ENCODE measurements around the gene TPCN2.

DNA sequence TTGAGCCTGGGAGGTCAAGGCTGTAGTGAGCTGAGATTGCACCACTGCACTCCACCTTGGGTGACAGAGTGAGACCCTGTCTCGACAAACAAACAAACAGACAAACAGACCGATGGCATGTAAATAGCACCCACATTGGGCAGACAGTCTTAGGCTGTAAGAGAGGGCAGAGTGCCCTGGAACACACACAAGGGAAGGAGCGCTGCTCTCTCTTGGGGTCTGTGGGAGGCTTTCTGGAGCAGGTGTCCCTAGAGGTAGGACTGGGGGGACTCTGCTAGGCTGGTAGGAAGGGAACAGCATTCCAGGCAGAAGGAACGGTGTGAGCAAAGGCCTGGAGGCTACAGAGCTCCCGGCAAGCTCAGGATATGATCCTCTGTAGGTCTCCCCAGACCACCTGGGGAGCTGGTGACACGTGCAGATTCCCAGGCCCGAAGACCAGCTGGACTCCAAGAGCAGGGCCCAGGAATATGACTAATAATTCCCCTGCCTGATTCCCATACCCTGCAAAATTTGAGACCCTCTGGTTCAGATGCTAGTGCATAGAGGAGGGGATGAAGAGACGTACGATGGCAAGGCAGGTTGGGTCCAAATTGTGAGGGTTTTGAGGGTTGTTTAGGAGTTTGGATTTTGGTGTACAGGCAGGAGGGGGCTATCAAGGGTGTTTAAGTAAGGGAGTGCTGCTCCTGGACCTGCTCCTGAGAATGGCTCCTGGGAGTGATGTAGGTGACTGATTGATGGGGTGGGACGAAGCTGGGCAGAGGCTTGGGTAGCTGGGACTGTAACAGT is 118.6 kb downstream of the TPCN2 start:
- TF ChIP-seq, protein P1, sequence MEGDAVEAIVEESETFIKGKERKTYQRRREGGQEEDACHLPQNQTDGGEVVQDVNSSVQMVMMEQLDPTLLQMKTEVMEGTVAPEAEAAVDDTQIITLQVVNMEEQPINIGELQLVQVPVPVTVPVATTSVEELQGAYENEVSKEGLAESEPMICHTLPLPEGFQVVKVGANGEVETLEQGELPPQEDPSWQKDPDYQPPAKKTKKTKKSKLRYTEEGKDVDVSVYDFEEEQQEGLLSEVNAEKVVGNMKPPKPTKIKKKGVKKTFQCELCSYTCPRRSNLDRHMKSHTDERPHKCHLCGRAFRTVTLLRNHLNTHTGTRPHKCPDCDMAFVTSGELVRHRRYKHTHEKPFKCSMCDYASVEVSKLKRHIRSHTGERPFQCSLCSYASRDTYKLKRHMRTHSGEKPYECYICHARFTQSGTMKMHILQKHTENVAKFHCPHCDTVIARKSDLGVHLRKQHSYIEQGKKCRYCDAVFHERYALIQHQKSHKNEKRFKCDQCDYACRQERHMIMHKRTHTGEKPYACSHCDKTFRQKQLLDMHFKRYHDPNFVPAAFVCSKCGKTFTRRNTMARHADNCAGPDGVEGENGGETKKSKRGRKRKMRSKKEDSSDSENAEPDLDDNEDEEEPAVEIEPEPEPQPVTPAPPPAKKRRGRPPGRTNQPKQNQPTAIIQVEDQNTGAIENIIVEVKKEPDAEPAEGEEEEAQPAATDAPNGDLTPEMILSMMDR (IDR thresholded peaks at IDR 0.05 in 4 of 5, conservative IDR thresholded peaks at IDR 0.05 in 1 of 5): no peak
- no peak for TF ChIP-seq POLR2A (IDR thresholded peaks at IDR 0.05)

Data from gastrocnemius medialis (tissue), 4 donors.